Loucy (cell line): ENCODE measurements around the gene KIFAP3.
A peak's percentile ranks its signal among the peaks of the same experiment; 100 is the strongest.

Experiments used
- H2AFZ ChIP-seq: fragments of 200-600 bp; sonication (generic); 2 replicates; pipeline ENCODE4 v1.6.0; 2016; ENCODE audit warnings: antibody characterized with exemption, mild to moderate bottlenecking, low read length, moderate library complexity
- H3F3A ChIP-seq: fragments of 200-600 bp; 2 replicates; pipeline ENCODE4 v1.6.0; 2016; ENCODE audit warnings: antibody characterized with exemption, low read depth, mild to moderate bottlenecking
- H3K27me3 ChIP-seq: fragments of 200-600 bp; sonication (generic); 2 replicates; pipeline ENCODE4 v1.6.1; 2014; ENCODE audit warnings: low read length, mild to moderate bottlenecking; ENCODE audit not compliant: insufficient read depth, poor library complexity, severe bottlenecking
- H3K36me3 ChIP-seq: fragments of 200-600 bp; sonication (generic); 2 replicates; pipeline ENCODE4 v1.6.1; 2016; ENCODE audit warnings: low read length; ENCODE audit not compliant: insufficient read depth
- H3K4me1 ChIP-seq: fragments of 200-600 bp; sonication (generic); 2 replicates; pipeline ENCODE4 v1.5.1; 2014; ENCODE audit warnings: low read length, mild to moderate bottlenecking; ENCODE audit not compliant: insufficient read depth, poor library complexity, severe bottlenecking
- H3K4me2 ChIP-seq: fragments of 200-600 bp; sonication (generic); 2 replicates; pipeline ENCODE4 v1.6.0; 2014; ENCODE audit warnings: antibody characterized with exemption, low read length, low read depth, mild to moderate bottlenecking; ENCODE audit not compliant: poor library complexity, severe bottlenecking
- H3K4me3 ChIP-seq: fragments of 200-600 bp; sonication (generic); 2 replicates; pipeline ENCODE4 v1.5.1; 2014; ENCODE audit warnings: low read length, mild to moderate bottlenecking, mixed read lengths; ENCODE audit not compliant: poor library complexity, severe bottlenecking
- H3K79me2 ChIP-seq: fragments of 200-600 bp; sonication (generic); 2 replicates; pipeline ENCODE4 v1.6.1; 2014; ENCODE audit warnings: low read length; ENCODE audit not compliant: insufficient read depth
- H3K9ac ChIP-seq: fragments of 200-600 bp; sonication (generic); 2 replicates; pipeline ENCODE4 v1.6.0; 2014; ENCODE audit warnings: mild to moderate bottlenecking, low read depth, low read length, moderate library complexity; ENCODE audit not compliant: poor library complexity, severe bottlenecking
- H3K9me2 ChIP-seq: fragments of 200-600 bp; sonication (generic); replicated peaks from 2 replicates; pipeline ENCODE4 v1.6.1; 2016; ENCODE audit warnings: low read depth, low read length, mixed read lengths
- H3K9me3 ChIP-seq: fragments of 200-600 bp; sonication (generic); 2 replicates; pipeline ENCODE4 v1.6.1; 2014; ENCODE audit warnings: mild to moderate bottlenecking, antibody characterized with exemption, low read length, low read depth; ENCODE audit not compliant: insufficient read depth
- H4K20me1 ChIP-seq: fragments of 200-600 bp; sonication (generic); 2 replicates; pipeline ENCODE4 v1.6.0; 2014; ENCODE audit warnings: antibody characterized with exemption, low read length, mild to moderate bottlenecking; ENCODE audit not compliant: insufficient read depth, poor library complexity, severe bottlenecking
- EZH2phosphoT487 ChIP-seq: fragments of 200-600 bp; IDR thresholded peaks from 2 replicates; pipeline ENCODE4 v1.6.1; 2018; ENCODE audit warnings: antibody characterized with exemption, mild to moderate bottlenecking, moderate library complexity, borderline replicate concordance
- TF ChIP-seq, protein P1 (sequence below): fragments of 200-600 bp; sonication (generic); conservative IDR thresholded peaks from 2 replicates; pipeline ENCODE4 v1.5.1; 2014; ENCODE audit warnings: mild to moderate bottlenecking, antibody characterized with exemption, low read length

The KIFAP3 gene

DNA sequence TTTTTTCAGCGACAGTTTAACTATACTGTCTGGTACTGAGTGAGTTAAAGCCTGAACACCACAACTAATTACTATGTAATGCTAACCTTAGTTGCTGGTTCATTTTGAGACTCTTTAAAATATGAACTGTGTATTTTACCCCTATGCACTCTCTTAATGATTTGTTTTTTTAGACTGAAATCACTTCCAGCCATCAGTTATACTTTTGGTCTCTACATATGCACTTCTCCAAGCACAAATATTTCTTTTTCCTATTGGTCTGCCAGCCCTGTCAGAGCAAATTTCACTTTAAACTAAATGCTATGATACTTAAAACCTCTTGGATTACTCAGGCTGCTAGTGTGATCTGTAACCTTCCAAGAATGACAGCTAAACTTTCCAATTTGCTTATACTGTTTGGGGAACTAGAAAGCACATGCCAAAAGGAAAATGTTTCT is 142.7 kb downstream of the KIFAP3 start:
- H3K4me1 ChIP-seq: no peaks in the 10 kb centered on the region
- H3K9me3 ChIP-seq: no peaks in the 10 kb centered on the region
- no peaks in the 10 kb centered on the region for H3K9me2 ChIP-seq
- H3K4me2 ChIP-seq: no peak overlapping the region
- H3K27me3 ChIP-seq: no peaks in the 10 kb centered on the region
- H3K9ac ChIP-seq: no peak overlapping the region
- no peaks in the 10 kb centered on the region for H4K20me1 ChIP-seq
- no peaks in the 10 kb centered on the region for H3K36me3 ChIP-seq
- no peaks in the 10 kb centered on the region for H3K79me2 ChIP-seq
- H2AFZ ChIP-seq: no peak overlapping the region
- no peaks in the 10 kb centered on the region for H3F3A ChIP-seq
- TF ChIP-seq EZH2phosphoT487: no peak
- TF ChIP-seq, protein P1, sequence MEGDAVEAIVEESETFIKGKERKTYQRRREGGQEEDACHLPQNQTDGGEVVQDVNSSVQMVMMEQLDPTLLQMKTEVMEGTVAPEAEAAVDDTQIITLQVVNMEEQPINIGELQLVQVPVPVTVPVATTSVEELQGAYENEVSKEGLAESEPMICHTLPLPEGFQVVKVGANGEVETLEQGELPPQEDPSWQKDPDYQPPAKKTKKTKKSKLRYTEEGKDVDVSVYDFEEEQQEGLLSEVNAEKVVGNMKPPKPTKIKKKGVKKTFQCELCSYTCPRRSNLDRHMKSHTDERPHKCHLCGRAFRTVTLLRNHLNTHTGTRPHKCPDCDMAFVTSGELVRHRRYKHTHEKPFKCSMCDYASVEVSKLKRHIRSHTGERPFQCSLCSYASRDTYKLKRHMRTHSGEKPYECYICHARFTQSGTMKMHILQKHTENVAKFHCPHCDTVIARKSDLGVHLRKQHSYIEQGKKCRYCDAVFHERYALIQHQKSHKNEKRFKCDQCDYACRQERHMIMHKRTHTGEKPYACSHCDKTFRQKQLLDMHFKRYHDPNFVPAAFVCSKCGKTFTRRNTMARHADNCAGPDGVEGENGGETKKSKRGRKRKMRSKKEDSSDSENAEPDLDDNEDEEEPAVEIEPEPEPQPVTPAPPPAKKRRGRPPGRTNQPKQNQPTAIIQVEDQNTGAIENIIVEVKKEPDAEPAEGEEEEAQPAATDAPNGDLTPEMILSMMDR: no peak
- no peak overlapping the region for H3K4me3 ChIP-seq

DNA sequence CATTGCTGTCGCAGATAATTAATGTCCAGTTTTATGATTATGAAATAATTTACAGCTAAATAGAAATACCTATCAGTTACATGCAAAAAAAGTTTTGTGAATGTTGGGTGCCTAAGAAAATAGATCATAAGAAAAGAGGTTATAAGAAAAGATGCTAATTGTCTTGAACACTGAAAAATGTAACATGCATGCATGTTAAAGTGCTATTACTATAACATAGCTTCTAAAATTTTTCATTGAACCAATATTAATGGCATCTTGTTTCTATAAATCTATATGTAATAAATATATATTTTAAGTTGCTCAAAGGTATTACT is 145.3 kb downstream of the KIFAP3 start:
- no peaks in the 10 kb centered on the region for H3K79me2 ChIP-seq
- no peak overlapping the region for H3K4me2 ChIP-seq
- no peak overlapping the region for H3K4me3 ChIP-seq
- H3K27me3 ChIP-seq: no peaks in the 10 kb centered on the region
- H3K9me2 ChIP-seq: no peaks in the 10 kb centered on the region
- no peaks in the 10 kb centered on the region for H3K36me3 ChIP-seq
- H3K4me1 ChIP-seq: peaks cover 6% of the 10 kb centered on the region
- TF ChIP-seq, protein P1: no peak
- TF ChIP-seq EZH2phosphoT487: no peak
- no peaks in the 10 kb centered on the region for H3F3A ChIP-seq
- H3K9me3 ChIP-seq: no peaks in the 10 kb centered on the region
- H2AFZ ChIP-seq: no peak overlapping the region
- H4K20me1 ChIP-seq: no peaks in the 10 kb centered on the region
- H3K9ac ChIP-seq: no peak overlapping the region

DNA sequence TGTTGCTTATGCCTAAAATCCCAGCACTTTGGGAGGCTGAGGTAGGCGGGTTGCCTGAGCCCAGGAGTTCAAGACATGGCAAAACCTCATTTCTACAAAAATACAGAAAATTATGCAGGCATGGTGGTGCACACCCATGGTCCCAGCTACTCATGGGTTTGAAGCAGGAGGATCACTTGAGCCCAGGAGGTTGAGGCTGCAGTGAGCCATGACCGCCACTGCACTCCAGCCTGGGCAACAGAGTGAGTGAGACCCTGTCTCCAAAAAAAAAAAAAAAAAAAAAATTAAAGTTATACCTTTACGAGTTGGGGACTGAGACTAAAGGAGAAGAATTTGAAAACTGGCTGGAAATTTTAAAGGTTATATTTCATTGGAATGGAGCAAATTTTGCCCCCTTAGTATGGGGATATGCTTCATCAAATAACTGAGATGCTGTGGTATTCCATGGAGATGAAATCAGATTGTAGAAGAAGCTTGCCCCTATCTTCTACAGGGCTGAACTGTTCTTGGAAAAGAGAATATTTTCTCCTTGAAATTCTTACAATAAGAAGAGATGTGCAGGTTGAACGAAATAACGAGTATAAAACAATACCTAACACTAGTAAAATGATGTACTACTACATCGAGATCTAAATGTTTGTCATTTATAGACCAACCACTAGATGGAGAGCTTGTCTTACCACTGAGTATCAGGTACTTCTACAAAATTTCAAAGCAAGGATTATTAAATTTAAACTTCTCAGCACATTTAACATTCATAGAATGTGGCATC is 145.9 kb downstream of the KIFAP3 start:
- Histone ChIP-seq H3K79me2 (no peaks in the 10 kb centered on the region), H3K36me3 (no peaks in the 10 kb centered on the region)

More for the DNA sequence above, 145.9 kb downstream of the KIFAP3 start:
- Histone ChIP-seq H4K20me1 (no peaks in the 10 kb centered on the region), H3K4me3 (no peak overlapping the region), H3K9me3 (no peaks in the 10 kb centered on the region), H2AFZ (no peak overlapping the region), H3F3A (no peaks in the 10 kb centered on the region), H3K4me1 (peaks cover 6% of the 10 kb centered on the region), H3K9ac (no peak overlapping the region), H3K4me2 (no peak overlapping the region), H3K9me2 (no peaks in the 10 kb centered on the region), H3K27me3 (no peaks in the 10 kb centered on the region)
- TF ChIP-seq, protein P1: peak; percentile 86
- TF ChIP-seq EZH2phosphoT487: no peak
